ENCODE measurements around the gene SIN3A. TPM values are rescaled to one million over a fixed set of nuclear protein-coding genes. Genes with fewer than 3 reads are reported as not detected.

The SIN3A gene
- total and polyA plus RNA-seq, 2 of the 4 experiments (the other 2 are of a cell fraction): 21.2 to 31.5 TPM

DNA sequence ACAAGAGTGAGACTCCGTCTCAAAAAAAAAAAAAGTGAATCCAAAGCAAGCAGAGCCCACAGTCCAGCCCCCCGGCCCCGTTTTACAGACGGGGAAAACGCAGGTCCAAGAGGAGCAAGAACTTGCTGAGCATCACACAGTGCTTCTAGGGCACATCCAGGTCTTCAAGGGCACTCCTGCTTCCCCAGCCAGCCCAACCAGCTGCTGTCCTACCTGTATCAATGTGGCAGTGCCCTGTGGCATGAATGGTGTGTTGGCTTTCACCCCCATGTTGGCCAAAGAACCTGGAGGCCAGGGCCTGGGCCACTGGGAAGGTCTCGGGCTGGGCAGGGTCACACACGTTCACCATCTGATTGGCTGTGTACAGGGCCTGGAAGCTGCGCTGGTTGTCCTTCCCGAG lies 87.7 kb downstream of the SIN3A start:
- 0 out of 2 replicates have a peak, but pooled peaks cover 1% of the 10 kb centered on the region for H3K4me1 ChIP-seq (ENCODE audit: control insufficient read depth, insufficient read depth, low read length)
- no peak overlapping the region for H2BK15ac ChIP-seq (ENCODE audit: low read depth, low read length)
- H3K9me1 ChIP-seq (ENCODE audit: insufficient read depth, low read length): peaks cover 4% of the 10 kb centered on the region; the same call in 1 of the 2 replicates
- no peak overlapping the region for H3K27ac ChIP-seq (ENCODE audit: insufficient read depth, low read length)
- no peak overlapping the region for H2AK5ac ChIP-seq (ENCODE audit: low read depth, low read length)
- no peak overlapping the region for H2AK9ac ChIP-seq (replicated peaks; ENCODE audit: low read depth, low read length, poor library complexity)
- no peak overlapping the region for H3K14ac ChIP-seq (replicated peaks; ENCODE audit: low read depth, low read length)
- peaks cover 16% of the 10 kb centered on the region; the same call in 1 of the 2 replicates for H4K20me1 ChIP-seq (ENCODE audit: insufficient read depth, low read length)
- no peak for TF ChIP-seq RFX5 (IDR thresholded peaks at IDR 0.05; ENCODE audit: low read depth, low read length)
- TF ChIP-seq MAFK (IDR thresholded peaks at IDR 0.05; ENCODE audit: low read depth, low read length): no peak
- TF ChIP-seq RCOR1 (IDR thresholded peaks at IDR 0.05; ENCODE audit: insufficient replicate concordance, low read length): no peak
- no peak for TF ChIP-seq NFE2L2 (IDR thresholded peaks at IDR 0.05; ENCODE audit: low read depth, low read length)
- no peak for TF ChIP-seq MAZ (IDR thresholded peaks at IDR 0.05; ENCODE audit: borderline replicate concordance, low read depth, low read length)
- TF ChIP-seq CTCF (conservative IDR thresholded peaks at IDR 0.05; ENCODE audit: low read depth, low read length): no peak
- TF ChIP-seq POLR2A (IDR thresholded peaks at IDR 0.05; ENCODE audit: low read depth, low read length): no peak
- no peak for TF ChIP-seq CEBPB (IDR thresholded peaks at IDR 0.05; ENCODE audit: low read depth, low read length)
- TF ChIP-seq BHLHE40 (IDR thresholded peaks at IDR 0.05; ENCODE audit: low read depth, low read length): no peak
- no peak for TF ChIP-seq MXI1 (IDR thresholded peaks at IDR 0.05; ENCODE audit: borderline replicate concordance, low read depth, low read length)
- TF ChIP-seq CHD1 (IDR thresholded peaks at IDR 0.05; ENCODE audit: low read depth, low read length): no peak
- TF ChIP-seq, protein P1, sequence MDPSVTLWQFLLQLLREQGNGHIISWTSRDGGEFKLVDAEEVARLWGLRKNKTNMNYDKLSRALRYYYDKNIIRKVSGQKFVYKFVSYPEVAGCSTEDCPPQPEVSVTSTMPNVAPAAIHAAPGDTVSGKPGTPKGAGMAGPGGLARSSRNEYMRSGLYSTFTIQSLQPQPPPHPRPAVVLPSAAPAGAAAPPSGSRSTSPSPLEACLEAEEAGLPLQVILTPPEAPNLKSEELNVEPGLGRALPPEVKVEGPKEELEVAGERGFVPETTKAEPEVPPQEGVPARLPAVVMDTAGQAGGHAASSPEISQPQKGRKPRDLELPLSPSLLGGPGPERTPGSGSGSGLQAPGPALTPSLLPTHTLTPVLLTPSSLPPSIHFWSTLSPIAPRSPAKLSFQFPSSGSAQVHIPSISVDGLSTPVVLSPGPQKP (IDR thresholded peaks at IDR 0.05; ENCODE audit: borderline replicate concordance, low read depth, low read length): no peak
- TF ChIP-seq, protein P2, sequence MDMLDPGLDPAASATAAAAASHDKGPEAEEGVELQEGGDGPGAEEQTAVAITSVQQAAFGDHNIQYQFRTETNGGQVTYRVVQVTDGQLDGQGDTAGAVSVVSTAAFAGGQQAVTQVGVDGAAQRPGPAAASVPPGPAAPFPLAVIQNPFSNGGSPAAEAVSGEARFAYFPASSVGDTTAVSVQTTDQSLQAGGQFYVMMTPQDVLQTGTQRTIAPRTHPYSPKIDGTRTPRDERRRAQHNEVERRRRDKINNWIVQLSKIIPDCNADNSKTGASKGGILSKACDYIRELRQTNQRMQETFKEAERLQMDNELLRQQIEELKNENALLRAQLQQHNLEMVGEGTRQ (IDR thresholded peaks at IDR 0.05; ENCODE audit: low read depth, low read length): no peak
- TF ChIP-seq SMC3 (IDR thresholded peaks at IDR 0.05; ENCODE audit: low read depth, low read length): no peak
- no peak for TF ChIP-seq RAD21 (IDR thresholded peaks at IDR 0.05; ENCODE audit: low read length)
- no peak for TF ChIP-seq FOS (IDR thresholded peaks at IDR 0.05; ENCODE audit: low read depth, low read length)
- BruUV-seq (replicated peaks): no TSS peak
- POLR2A ChIA-PET (ENCODE audit: unreplicated experiment): no interaction called here
- no peak overlapping the region for H2BK20ac ChIP-seq (ENCODE audit: low read depth, low read length)
- H3K4me2 ChIP-seq (ENCODE audit: low read depth, low read length): no peak overlapping the region
- WGBS, 2 experiments (ENCODE audit: extremely low coverage in 2 of 2, insufficient read length in 1 of 2): 91% methylated on average over 4 of the region's 9 CpGs; no CpG with 5 or more reads in 1 of the 2 experiments
- intact Hi-C loops (cut with micrococcal nuclease) (no loop called here), in situ Hi-C loops (cut with MboI; ENCODE audit: low sequenced_read_pairs) (no loop called here), dilution Hi-C loops (cut with HindIII; ENCODE audit: low sequenced_read_pairs, unreplicated experiment) (no loop called here)
- H3K4me3 ChIP-seq (ENCODE audit: insufficient read depth, low read depth, low read length): no peak overlapping the region
- no peaks in the 10 kb centered on the region for H3K9me3 ChIP-seq (ENCODE audit: control insufficient read depth, insufficient read depth, low read length)
- ATAC-seq (ENCODE audit: low read depth): no peak
- H2AFZ ChIP-seq (replicated peaks; ENCODE audit: low read length, poor library complexity): no peak overlapping the region
- H3K56ac ChIP-seq (ENCODE audit: extremely low read depth, insufficient read depth, low read length): no peak overlapping the region
- peaks cover 61% of the 10 kb centered on the region for H3K36me3 ChIP-seq (ENCODE audit: control insufficient read depth, insufficient read depth, low read length)
- no peak overlapping the region for H4K5ac ChIP-seq (ENCODE audit: low read depth, low read length)
- CTCF ChIA-PET: no interaction called here
- peaks cover 13 to 34% of the 10 kb centered on the region in 2 experiments; a peak in 3 of 4 replicates for H3K79me1 ChIP-seq (ENCODE audit: low read depth in 1 of 2, low read length in 2 of 2)
- no peaks in the 10 kb centered on the region for H3K27me3 ChIP-seq (ENCODE audit: control insufficient read depth, insufficient read depth, low read length)
- no peak overlapping the region for H4K8ac ChIP-seq (ENCODE audit: low read depth in 2 of 2, low read length in 2 of 2)
- H2BK5ac ChIP-seq (ENCODE audit: low read depth, low read length, poor library complexity, severe bottlenecking): no peak overlapping the region
- no peak for DNase-seq
- H3K4ac ChIP-seq (ENCODE audit: low read depth, low read length): no peak overlapping the region
- no peak overlapping the region for H3K9ac ChIP-seq (ENCODE audit: low read depth, low read length)
- no peak overlapping the region for H3K23ac ChIP-seq (ENCODE audit: low read depth, low read length)
- no peak overlapping the region for H4K91ac ChIP-seq (ENCODE audit: insufficient read depth, low read depth, low read length)
- H2BK120ac ChIP-seq (ENCODE audit: low read depth, low read length): no peak overlapping the region
- H3K18ac ChIP-seq (ENCODE audit: low read depth, low read length): no peak overlapping the region

Measured in IMR-90 (cell line).